HEK293 (cell line): ENCODE measurements around the gene PGS1.

Experiments
- ZNF24 ChIP-seq: fragments of 450-650 bp; formaldehyde crosslinking; IDR thresholded peaks from 2 replicates; pipeline ENCODE4 v1.5.1; 2016; ENCODE audit warnings: missing biosample characterization, missing genetic modification characterization
- ZSCAN30 ChIP-seq: fragments of 450-650 bp; IDR thresholded peaks from 2 replicates; pipeline ENCODE4 v1.5.1; 2018; ENCODE audit warnings: missing biosample characterization, mild to moderate bottlenecking, missing genetic modification characterization, moderate library complexity
- TF ChIP-seq, protein P1 (sequence below): fragments of 450-650 bp; formaldehyde crosslinking; IDR thresholded peaks from 2 replicates; pipeline ENCODE4 v1.5.1; 2016; ENCODE audit warnings: missing biosample characterization, missing genetic modification characterization
- TF ChIP-seq, protein P2 (sequence below): fragments of 450-650 bp; formaldehyde crosslinking; IDR thresholded peaks from 2 replicates; pipeline ENCODE4 v1.5.1; 2016; ENCODE audit warnings: missing biosample characterization, missing genetic modification characterization
- TF ChIP-seq, protein P3 (sequence below): fragments of 450-650 bp; formaldehyde crosslinking; conservative IDR thresholded peaks from 2 replicates; pipeline ENCODE4 v1.5.1; 2016; ENCODE audit warnings: low read depth, missing biosample characterization, missing genetic modification characterization

DNA sequence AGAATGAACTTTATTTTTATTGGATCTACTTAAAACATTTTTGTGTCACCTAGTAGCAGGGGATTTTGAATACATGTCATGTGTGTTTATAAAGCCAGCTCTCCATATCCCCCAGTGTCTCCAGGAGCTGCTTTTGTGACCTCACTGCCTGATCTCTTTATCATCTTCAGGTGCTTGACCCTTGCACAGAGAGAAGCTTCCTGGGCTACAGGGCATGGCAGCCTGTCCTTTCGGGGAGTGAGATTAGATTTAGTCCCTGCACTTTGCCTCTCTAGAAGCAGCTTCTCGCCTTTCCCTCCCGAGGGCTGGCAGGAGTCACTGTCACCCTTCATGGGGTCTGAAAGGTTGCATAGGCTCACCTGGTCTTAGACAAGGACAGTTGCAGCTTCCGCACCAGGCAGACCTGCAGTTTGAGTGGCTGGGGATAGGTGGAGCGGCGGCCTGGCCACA, 42.7 kb downstream of the PGS1 start:
- TF ChIP-seq ZNF24 (tag by site-specific recombination) (no peak), ZSCAN30 (tag by site-specific recombination) (no peak)
- TF ChIP-seq, protein P1, sequence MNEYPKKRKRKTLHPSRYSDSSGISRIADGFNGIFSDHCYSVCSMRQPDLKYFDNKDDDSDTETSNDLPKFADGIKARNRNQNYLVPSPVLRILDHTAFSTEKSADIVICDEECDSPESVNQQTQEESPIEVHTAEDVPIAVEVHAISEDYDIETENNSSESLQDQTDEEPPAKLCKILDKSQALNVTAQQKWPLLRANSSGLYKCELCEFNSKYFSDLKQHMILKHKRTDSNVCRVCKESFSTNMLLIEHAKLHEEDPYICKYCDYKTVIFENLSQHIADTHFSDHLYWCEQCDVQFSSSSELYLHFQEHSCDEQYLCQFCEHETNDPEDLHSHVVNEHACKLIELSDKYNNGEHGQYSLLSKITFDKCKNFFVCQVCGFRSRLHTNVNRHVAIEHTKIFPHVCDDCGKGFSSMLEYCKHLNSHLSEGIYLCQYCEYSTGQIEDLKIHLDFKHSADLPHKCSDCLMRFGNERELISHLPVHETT: no peak
- TF ChIP-seq, protein P2, sequence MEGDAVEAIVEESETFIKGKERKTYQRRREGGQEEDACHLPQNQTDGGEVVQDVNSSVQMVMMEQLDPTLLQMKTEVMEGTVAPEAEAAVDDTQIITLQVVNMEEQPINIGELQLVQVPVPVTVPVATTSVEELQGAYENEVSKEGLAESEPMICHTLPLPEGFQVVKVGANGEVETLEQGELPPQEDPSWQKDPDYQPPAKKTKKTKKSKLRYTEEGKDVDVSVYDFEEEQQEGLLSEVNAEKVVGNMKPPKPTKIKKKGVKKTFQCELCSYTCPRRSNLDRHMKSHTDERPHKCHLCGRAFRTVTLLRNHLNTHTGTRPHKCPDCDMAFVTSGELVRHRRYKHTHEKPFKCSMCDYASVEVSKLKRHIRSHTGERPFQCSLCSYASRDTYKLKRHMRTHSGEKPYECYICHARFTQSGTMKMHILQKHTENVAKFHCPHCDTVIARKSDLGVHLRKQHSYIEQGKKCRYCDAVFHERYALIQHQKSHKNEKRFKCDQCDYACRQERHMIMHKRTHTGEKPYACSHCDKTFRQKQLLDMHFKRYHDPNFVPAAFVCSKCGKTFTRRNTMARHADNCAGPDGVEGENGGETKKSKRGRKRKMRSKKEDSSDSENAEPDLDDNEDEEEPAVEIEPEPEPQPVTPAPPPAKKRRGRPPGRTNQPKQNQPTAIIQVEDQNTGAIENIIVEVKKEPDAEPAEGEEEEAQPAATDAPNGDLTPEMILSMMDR (tag by site-specific recombination): no peak
- TF ChIP-seq, protein P3, sequence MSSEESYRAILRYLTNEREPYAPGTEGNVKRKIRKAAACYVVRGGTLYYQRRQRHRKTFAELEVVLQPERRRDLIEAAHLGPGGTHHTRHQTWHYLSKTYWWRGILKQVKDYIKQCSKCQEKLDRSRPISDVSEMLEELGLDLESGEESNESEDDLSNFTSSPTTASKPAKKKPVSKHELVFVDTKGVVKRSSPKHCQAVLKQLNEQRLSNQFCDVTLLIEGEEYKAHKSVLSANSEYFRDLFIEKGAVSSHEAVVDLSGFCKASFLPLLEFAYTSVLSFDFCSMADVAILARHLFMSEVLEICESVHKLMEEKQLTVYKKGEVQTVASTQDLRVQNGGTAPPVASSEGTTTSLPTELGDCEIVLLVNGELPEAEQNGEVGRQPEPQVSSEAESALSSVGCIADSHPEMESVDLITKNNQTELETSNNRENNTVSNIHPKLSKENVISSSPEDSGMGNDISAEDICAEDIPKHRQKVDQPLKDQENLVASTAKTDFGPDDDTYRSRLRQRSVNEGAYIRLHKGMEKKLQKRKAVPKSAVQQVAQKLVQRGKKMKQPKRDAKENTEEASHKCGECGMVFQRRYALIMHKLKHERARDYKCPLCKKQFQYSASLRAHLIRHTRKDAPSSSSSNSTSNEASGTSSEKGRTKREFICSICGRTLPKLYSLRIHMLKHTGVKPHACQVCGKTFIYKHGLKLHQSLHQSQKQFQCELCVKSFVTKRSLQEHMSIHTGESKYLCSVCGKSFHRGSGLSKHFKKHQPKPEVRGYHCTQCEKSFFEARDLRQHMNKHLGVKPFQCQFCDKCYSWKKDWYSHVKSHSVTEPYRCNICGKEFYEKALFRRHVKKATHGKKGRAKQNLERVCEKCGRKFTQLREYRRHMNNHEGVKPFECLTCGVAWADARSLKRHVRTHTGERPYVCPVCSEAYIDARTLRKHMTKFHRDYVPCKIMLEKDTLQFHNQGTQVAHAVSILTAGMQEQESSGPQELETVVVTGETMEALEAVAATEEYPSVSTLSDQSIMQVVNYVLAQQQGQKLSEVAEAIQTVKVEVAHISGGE (tag by site-specific recombination): no peak
